ENCODE measurements around the gene CNTN4.
"Not testable (repeated sequence)": the region's sequence is repeated elsewhere in the genome, so short reads cannot be mapped to it uniquely, and the experiment has no call there.

Gene CNTN4

DNA sequence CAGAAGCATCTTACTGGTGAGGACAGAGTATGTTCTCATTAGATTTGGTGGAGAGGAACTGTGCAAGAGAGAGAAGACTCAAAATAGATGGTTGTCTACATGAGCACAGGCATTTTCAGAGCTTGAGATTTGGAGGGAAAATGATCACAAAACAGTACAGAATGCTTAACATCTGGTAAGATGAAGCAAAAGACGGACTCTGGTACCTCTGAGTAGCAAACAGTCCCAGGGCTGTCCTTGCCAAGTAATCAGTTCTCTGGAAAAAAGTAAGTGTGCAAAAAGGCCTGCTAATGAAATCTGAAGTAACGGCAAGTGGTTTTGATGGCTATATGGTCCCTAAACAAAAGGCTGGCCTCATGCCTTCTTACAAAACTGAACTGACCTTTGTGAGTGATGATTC is 414.2 kb downstream of the CNTN4 start:
- DNase-seq (ENCODE audit: low read depth in 3 of 3, low spot score in 1 of 3) = no peak

DNA sequence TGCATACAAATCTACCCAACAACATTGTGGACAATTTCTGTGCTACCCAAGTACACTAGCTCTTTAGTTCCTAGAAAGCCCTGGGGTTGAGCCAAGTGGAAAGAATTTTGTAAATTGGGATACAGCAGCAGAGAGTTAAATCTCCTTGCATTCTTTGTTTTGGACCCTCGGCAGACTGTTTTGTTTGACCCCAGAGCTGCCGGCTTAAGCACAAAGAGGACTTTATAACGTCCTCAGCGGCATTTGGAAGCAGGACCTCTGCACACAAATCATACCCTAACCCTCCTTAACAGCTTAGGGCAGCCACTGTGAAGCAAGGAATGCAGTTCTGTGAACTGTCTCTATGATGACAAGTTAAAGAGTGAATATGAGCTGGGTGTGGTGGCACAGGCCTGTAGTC is 415.3 kb downstream of the CNTN4 start:
- DNase-seq (ENCODE audit: low read depth in 3 of 3, low spot score in 1 of 3) = no peak

DNA sequence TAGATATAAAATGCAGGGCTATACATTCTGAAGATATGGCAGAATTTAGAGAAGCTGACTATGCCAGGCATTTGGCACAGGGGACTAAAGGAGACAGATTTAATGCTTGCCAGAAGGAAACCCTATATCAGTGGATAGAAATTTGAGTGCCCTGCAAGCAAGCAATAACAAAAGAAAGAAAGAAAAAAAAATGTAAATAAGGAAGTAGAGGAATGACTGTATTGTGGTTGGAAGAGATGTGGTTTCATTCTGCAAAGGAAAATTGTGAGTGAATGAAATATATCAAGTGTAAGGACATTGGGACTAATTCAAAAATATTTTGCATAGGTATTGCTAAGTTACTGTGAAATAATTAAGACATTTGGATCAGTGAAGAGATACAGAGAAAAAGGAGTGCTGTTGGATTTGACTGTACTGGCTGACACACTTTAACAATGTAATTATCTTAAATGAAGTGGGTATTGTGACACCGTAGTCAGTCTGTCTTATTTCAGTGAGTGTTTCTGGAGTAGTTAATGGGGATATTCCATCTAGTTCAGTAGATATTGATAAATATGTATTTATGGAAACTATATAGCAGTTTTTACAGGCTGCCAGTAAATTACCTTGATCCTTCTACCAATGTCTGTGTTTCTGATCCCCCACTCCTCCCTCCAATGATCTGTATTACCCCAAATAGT is 418.2 kb downstream of the CNTN4 start:
- no peak for DNase-seq (ENCODE audit: low read depth in 3 of 3, low spot score in 1 of 3)

DNA sequence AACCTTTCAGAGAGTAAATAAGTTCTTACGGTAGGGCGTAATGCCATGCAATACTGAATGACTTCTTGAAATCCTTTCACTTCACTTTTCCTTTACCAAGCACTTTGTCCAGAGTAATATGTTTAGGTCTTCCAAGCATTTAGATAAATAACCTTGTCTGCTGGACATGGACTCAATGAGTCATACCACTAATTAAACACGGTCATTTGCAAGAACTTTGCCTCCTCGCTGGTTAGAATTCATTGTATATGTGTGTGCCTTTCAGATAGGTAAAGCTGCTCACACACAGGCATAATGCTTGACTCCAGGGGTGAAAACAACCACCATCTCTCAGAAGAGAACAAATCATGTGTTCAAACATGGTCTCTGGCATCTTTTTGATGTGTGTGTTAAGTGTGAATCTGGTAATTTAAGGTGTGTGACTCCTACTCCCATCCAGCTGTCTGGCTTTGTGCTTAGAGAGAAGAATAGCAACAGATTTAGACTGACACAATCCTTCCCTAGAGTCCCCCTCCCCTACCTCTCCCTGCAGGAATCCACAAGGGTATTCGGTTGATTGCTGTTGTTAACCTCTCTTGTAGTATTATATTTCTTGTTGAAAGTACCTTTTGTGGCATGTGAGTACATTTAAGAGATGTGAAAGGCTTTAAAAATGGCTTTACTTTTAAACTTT is 419.0 kb downstream of the CNTN4 start:
- no peak for DNase-seq (ENCODE audit: low read depth in 3 of 3, low spot score in 1 of 3)

DNA sequence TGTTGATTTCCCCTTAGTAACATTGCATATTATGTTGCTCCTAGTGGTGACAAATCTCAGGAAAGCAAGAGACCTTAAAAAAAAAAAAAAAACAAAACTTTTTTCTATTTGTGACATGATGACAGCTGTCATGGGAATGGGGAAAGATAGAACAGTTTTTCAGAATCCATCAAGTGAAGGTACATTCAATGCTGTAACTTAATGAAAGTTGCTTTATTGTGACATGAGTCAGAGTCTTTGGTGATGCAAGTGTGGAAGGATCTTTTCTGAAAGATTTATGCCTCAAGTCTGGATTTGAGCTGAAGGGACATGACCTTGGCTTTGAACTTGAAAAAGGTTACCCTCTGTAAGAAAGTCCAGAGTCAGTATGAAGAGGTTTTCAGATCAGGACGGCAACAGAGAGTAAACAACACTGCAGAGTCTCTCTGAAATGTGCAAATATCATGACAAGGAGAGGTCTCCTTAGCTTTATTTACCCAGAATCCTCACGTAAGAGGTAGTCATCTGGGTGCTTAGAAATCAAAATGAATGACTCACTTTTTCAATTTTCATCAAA is 424.7 kb downstream of the CNTN4 start:
- DNase-seq (ENCODE audit: low read depth in 3 of 3, low spot score in 1 of 3) = no peak

DNA sequence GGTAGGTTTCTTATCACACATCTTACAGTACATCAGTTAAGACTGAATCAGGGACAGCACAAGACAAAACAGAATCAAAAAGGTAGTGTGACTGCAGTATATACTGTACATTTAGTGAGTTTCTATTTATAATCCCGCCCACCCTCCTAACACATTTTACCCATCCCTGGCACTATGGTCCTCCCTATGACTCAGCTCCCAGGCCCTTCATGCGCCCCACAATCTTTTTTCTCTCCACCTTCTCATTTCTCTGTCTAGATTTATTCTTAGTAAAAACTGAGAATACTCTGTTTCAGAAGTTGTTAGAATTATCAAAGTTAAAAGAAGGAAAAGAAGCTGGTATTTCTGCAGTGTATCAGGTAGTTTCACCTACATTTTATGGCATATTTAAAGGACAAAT is 427.3 kb downstream of the CNTN4 start:
- no peak for DNase-seq (ENCODE audit: low read depth in 3 of 3, low spot score in 1 of 3)

DNA sequence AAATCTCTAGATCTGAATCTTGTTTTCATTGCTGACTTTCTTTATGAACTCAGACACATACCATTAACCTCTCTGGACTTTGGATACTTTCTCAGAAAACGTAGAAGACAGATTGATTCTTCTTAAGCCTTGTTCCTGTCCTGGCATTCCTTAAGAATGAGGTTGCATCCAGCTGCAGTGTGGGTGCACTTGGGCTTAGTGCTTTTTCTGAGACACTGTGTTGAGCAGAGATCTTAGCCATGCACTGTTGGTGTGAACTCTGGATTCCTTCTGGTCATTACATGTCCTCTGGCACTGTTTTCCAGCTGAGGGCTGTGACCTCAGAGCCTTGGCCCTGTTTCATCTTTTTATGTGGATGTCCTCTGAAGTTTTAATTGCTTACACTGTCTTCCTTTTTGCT is 428.3 kb downstream of the CNTN4 start:
- DNase-seq (ENCODE audit: low read depth in 3 of 3, low spot score in 1 of 3) = no peak

DNA sequence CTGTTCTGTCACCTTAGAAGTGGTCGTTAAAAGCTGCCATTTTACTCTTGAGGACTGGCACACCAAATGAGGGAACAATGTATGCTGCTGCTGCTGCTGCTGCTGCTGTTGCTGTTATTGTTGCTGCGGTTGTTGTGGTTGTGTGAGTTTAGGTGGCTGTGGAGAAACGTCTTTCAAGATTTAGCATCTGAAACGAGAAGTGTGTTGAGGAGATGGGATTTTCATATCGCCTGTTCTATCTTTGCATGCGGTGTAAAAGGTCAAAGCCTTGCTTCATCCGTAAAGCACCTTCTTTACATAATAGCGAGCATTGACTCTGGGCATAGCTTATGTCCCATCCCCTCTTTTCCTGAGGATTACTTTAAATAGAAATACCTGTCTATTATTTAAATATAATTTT is 428.7 kb downstream of the CNTN4 start:
- not testable (repeated sequence) for DNase-seq (ENCODE audit: low read depth in 3 of 3, low spot score in 1 of 3)

DNA sequence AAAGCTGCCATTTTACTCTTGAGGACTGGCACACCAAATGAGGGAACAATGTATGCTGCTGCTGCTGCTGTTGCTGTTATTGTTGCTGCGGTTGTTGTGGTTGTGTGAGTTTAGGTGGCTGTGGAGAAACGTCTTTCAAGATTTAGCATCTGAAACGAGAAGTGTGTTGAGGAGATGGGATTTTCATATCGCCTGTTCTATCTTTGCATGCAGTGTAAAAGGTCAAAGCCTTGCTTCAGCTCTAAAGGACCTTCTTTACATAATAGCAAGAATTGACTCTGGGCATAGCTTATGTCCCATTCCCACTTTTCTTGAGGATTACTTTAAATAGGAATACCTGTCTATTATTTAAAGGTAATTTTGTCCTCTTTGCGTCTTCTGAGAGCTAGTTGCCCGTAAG is 436.1 kb downstream of the CNTN4 start:
- not testable (repeated sequence) for DNase-seq (ENCODE audit: low read depth in 3 of 3, low spot score in 1 of 3)

DNA sequence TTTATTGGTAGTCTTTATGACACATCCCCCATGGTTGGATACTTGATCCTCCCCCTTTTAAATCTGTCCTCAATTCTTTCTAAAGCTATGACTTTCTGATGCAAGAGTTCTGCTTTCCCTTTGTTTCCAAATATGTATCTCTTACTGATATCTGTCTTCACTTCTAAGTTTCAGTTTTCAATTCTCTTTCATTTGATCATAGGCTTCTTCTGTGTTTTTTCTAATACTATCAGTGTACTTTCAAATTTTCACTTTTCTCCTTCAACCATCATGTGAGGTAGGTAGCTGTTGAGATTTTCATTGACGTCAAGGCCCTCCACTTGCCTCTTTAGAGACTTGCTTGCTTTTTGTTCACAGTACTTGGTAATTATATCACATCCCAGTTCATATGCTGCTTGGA is 436.5 kb downstream of the CNTN4 start:
- no peak for DNase-seq (ENCODE audit: low read depth in 3 of 3, low spot score in 1 of 3)

DNA sequence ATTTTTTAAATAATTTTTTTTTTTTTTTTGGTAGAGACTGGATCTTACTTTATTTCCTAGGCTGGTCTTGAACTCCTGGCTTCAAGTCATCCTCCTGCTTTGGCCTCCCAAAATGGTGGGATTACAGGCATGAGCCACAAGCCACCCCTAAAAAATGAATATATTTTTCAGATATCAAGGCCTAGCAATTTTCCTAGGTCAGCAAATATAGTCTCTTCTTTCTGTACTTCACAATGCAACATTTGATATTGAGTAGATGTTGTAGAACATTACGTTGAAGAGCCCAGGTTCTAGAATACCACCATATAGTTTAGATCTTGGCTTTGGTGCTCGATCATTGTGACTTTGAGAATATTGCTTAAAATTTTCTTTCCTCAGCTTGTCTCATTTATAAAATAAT is 437.9 kb downstream of the CNTN4 start:
- DNase-seq (ENCODE audit: low read depth in 3 of 3, low spot score in 1 of 3) = no peak

DNA sequence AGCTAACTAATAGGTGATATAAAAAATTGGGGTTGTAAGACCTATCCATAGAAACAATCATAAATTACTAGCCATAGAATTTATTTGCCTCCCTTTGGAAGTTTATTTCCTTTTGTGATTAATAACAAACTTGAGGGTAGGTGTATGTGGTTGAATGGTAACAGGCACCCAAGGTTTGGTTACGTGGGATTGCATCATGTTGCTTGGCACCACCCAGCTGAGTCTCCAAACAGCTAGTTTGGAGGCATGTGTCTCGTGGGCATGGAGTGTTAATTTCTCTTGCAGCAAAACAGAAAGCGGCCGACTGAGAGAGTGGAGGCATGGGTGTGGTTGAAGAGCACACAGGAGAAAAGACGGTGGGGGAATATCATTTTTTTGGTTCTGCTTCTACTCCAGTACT is 441.4 kb downstream of the CNTN4 start:
- no peak for DNase-seq (ENCODE audit: low read depth in 3 of 3, low spot score in 1 of 3)

DNA sequence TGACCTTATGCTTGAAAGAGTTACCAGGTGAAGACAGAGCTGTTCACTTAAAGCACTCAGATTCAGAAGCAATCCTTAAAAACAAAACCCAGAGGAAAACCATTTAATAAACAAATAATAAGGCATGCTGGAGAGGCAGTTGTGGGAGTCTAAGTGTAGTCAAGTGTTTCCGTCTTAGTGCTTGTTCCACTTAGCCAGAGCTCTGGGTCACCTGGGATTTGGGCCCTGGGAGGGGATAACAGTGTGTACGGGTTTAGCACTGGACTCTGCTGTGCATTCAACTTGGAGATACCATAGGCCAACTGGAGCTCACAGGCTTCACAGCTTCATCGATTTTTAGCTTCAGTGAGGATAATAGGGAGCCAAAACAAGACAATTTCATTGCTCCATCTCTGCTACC is 444.6 kb downstream of the CNTN4 start:
- no peak for DNase-seq (ENCODE audit: low read depth in 3 of 3, low spot score in 1 of 3)

DNA sequence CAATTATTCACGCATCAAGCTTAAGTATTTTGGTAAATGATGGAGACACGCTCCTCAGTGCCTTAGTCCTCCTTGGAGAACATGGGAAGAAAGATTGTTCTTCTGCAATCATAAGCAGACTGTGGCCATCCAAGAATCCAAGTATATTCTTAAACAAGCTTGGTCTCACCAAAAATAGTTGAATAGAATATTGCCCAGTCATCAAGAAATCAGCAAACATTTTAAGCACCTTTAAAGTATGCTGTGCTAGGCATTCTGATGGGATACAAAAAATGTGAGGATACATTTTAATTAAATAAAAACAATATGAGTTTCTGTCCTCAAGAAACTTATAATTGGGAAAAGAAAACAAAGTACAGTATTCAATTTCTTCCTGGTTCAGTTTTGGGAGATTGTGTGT is 445.5 kb downstream of the CNTN4 start:
- DNase-seq (ENCODE audit: low read depth in 3 of 3, low spot score in 1 of 3) = no peak

DNA sequence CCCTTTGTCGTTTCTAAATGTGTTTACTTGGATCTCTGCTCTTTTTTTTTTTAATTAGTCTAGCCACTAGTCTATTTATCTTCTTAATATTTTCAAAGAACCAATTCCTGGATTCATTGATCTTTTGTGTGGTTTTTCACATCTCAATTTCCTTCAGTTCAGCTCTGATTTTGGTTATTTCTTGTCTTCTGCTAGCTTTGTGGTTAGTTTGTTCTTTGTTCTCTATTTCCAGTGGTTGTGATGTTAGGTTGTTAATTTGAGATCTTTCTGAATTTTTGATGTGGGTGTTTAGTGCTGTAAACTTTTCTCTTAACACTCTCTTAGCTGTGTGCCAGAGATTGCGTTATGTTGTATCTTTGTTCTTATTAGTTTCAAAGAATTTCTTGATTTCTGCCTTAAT is 446.1 kb downstream of the CNTN4 start:
- DNase-seq (ENCODE audit: low read depth in 3 of 3, low spot score in 1 of 3) = no peak

DNA sequence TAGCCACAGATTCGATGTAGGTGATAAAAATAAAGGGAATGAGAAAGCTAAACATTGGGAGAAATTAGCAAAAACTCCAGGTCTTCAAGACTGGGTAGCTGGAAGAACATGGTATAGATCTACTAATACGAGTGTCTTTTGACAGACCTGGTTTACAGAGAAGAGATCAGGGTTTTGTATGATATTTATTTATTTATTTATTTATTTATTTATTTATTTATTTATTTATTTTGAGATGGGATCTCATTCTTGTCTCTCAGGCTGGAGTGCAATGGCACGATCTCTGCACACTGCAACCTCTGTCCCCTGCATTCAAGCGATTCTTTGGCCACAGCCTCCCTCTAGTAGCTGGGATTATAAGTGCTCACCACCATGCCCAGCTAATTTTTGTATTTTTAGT is 448.4 kb downstream of the CNTN4 start:
- DNase-seq (ENCODE audit: low read depth in 3 of 3, low spot score in 1 of 3) = no peak

DNA sequence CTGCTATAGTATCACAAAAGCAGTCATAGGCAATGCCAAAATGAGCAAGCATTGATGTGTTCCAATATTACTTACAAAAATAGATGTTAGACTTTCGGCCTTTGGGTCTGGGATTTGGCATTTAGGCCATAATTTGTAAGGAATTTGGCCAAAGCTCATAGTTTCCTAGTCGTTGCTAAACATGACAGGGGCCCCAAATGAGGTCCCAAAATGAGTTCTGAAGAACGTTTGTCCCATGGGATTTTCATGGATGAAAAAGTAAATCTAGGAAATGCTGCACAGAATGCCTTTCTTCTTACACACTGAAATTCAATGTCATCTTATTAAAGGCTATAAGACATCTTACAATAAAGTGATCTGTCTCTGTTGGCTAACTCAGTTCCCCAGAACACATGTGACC is 456.0 kb downstream of the CNTN4 start:
- DNase-seq (ENCODE audit: low read depth in 3 of 3, low spot score in 1 of 3) = no peak

DNA sequence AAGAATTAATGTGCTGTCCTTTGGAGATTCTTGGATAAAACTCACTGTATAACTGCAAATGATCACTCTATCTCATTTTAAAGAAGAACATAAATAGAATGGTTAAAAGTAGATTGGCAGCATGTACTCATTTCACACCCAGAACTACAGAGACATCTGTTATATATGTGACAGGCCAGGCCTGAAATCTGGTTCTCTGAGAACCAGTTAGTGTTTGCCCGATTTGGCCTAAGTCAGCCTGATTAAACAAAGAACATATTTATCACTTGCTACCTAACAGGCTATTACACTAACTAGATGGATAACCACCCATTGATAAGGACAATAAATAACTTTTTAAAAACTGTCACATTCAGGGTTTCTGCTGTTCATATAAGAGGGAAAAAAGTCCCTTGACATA is 460.1 kb downstream of the CNTN4 start:
- no peak for DNase-seq (ENCODE audit: low read depth in 3 of 3, low spot score in 1 of 3)

DNA sequence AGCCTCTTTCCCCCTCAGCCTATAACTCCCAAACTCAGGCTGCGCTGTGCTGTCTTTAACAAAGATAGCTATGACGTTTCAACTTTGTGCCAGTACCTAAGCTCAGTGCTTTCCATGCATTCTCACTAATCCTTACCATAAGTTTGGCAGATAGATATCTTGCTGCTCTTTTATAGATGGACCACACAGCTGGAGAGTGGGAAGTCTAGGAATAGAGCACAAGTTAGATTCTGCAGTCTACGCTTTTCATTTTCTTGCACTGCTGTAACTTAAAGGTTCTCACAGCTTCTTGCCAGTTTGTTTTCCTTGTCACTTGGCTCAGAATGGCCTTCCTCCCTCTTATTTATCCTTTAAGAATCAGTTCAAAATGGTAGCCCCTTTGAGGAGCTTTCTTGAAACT is 468.8 kb downstream of the CNTN4 start:
- DNase-seq (ENCODE audit: low read depth in 3 of 3, low spot score in 1 of 3) = no peak

DNA sequence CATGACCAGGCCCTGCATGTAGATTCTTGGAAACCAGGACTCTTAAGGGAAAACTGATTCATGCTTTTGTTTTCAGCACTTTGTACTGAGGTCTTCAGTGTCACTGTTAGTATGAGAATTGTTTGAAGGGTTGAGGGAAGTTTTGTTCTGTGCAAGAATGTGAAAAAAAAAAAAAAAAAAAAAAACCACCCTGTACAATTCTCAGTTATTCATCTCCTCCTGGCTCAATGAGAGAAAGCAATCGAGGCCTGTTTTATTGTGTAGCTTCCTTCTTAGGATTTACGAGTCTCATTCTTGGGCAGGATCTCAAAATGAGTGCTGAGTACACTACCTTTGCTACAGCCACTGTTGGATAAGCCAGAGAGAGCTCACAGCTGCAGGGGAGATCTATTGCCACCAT is 469.5 kb downstream of the CNTN4 start:
- DNase-seq (ENCODE audit: low read depth in 3 of 3, low spot score in 1 of 3) = no peak

DNA sequence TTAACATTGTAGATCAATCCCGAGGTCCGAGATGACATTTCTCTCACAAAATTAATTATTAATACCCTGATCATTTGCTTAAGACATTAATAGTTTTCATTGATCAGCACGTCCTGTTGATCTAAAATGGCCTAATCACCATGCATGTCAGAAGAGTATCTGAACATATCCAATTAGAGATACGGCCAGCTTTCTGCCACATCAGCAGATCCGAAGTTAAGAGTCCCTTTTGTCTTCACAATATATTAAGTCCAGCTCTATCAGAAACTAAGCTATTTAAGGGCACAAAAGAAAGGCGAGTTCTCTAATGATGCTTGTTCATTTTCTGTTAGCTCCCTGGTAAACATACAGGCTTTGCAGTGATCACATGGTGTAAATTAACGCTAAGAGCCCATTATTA is 470.3 kb downstream of the CNTN4 start:
- DNase-seq (ENCODE audit: low read depth in 3 of 3, low spot score in 1 of 3) = no peak

DNA sequence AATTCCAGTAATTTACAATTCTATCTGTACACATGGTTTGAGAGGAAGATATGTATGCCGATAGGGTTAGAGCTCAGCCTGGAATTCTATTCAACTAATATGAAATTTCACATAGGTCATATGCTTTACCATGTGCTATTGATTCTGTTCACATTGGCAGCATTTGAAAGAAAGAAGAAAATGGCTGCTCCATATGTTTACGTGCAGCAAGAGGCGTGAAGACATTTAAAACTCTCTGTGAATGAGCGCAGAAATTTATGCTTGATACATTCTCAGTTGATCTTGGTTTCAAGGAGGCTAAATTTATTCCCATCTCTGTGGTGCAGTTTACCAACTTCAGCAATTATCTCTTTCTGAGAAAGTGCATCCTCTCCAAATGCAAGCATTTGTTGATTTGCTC is 478.9 kb downstream of the CNTN4 start:
- DNase-seq (ENCODE audit: low read depth in 3 of 3, low spot score in 1 of 3) = no peak

DNA sequence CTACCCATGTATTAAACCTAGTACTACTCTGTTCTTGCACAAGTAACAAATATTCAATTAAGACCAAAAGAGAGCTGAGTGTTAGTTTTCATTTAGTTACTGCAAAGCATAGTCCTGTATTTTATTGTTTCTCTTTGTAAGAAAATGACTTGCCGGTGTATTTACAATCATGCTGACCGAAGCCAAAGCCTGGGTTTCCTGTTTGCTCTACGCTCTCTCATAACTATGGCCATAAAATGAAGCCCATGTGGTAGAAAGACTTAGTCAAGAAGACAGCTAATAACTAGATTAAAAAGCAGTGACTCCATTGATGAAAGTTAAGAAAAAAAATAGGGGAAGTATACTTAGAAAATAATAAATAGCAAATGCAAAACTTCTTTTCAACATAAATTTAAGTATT is 479.9 kb downstream of the CNTN4 start:
- DNase-seq (ENCODE audit: low read depth in 3 of 3, low spot score in 1 of 3) = no peak

Data from stimulated activated CD4-positive, alpha-beta T cell treated with anti-CD3 and anti-CD28 coated beads, TNF-alpha, amount 100 ng/mL, for 1 hour (primary cell).